ENCODE measurements around the gene CYLD. TPM values are rescaled to one million over a fixed set of nuclear protein-coding genes. Genes with fewer than 3 reads are reported as not detected.

Gene CYLD
- total and polyA plus RNA-seq, 11 donors, result 7.5 to 68.8 (median 38.8) TPM

DNA sequence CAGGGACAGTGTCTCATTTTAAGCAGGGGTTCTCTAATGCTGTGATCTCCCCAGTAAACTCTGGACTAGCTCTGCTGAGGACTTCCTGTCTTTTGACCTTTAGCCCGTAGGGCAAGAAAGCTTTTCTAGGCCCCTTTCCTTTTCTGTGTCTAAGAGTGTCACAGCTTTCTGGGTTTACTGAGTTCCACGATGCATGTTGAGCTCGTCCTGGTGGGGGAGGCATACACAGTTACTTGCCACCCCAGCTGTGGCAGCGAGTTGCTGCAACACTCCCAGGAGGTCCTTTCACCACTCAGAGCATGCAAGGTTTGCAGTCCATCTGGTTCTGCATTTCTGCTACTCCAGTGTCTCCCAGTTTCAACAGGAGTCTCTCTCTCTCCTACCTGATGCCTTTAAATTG, 24.8 kb upstream of the CYLD start:
- DNase-seq (no peak), ATAC-seq (no peak)
- no peak for TF ChIP-seq CTCF (IDR thresholded peaks at IDR 0.05)
- TF ChIP-seq POLR2A (IDR thresholded peaks at IDR 0.05), result no peak
- intact Hi-C loops (cut with DNase I), result no loop called here
- Histone ChIP-seq H3K9me3 (no peaks in the 10 kb centered on the region), H3K27ac (no peak overlapping the region), H3K27me3 (no peaks in the 10 kb centered on the region), H3K4me1 (peaks cover 0 to 37% (median 0%) of the 10 kb centered on the region in 12 donors), H3K36me3 (peaks cover 0 to 30% (median 0%) of the 10 kb centered on the region in 9 donors), H3K4me3 (no peak overlapping the region)
- 75 to 88% (median 82%) methylated on average over 4 of the region's 4 CpGs for WGBS, 4 donors

- H3K36me3 ChIP-seq, result peaks cover 0 to 29% (median 0%) of the 10 kb centered on the region in 9 donors
Observed at GRCh38 chr16:50717494-50717893, 24.4 kb upstream of the CYLD start.

GRCh38 chr16:50718061-50718760, 23.7 kb upstream of the CYLD start:
- H3K27me3 ChIP-seq, result no peaks in the 10 kb centered on the region
- intact Hi-C loops (cut with DNase I), result no loop called here
- peaks cover 0 to 36% (median 0%) of the 10 kb centered on the region in 9 donors for H3K36me3 ChIP-seq
- H3K4me1 ChIP-seq, result peaks cover 0 to 26% (median 0%) of the 10 kb centered on the region in 12 donors
- peak overlapping the region in 1 of 12 donors; percentile 3 for H3K4me3 ChIP-seq
- WGBS, 4 donors, result 74 to 77% (median 75%) methylated on average over 16 of the region's 16 CpGs
- DNase-seq (no peak), ATAC-seq (no peak)
- H3K9me3 ChIP-seq, result no peaks in the 10 kb centered on the region
- TF ChIP-seq CTCF (IDR thresholded peaks at IDR 0.05), result no peak
- TF ChIP-seq POLR2A (IDR thresholded peaks at IDR 0.05), result no peak
- no peak overlapping the region for H3K27ac ChIP-seq

More at GRCh38 chr16:50717494-50717893, 24.4 kb upstream of the CYLD start:
- ATAC-seq, result no peak
- DNase-seq, result no peak
- WGBS, 4 donors, result 89 to 99% (median 96%) methylated on average over 5 of the region's 5 CpGs
- Histone ChIP-seq H3K4me1 (peaks cover 0 to 33% (median 0%) of the 10 kb centered on the region in 12 donors), H3K9me3 (no peaks in the 10 kb centered on the region), H3K27ac (no peak overlapping the region), H3K27me3 (no peaks in the 10 kb centered on the region), H3K4me3 (no peak overlapping the region)
- intact Hi-C loops (cut with DNase I), result no loop called here
- TF ChIP-seq POLR2A (IDR thresholded peaks at IDR 0.05), result no peak
- TF ChIP-seq CTCF (IDR thresholded peaks at IDR 0.05), result no peak

DNA sequence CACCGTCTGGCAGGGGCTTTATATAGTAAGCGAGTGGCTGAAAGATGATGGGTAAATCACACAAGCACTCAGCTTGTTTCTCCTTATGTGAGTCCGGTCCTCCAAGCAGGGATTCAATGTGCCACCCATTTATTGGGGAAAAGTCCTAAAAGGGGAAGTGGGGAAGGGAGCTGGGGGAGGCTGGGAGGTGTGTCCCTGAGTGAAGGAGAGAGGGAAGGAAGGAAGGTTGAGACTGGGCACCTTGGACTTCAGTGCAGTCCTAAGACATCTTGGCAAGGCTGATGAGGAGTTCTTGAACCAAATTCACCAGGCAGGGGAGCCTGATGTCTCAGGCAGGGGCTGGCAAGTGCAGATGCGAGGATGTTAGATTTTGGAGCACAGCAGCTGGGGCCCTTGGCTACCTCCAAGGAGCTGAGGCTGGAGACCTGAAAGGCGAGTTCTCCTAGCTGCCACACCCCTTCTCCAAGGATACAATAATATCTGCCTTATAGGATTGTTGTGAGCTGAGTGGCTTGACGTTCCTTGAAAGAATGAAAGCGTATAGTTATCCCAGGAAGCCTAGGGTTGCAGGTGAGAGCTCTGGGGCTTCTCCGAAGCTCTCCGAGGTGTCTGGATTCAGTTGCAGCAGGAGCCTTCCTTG, 23.0 kb upstream of the CYLD start:
- ATAC-seq (no peak), DNase-seq (no peak)
- Histone ChIP-seq H3K27me3 (no peaks in the 10 kb centered on the region), H3K36me3 (peaks cover 0 to 43% (median 0%) of the 10 kb centered on the region in 9 donors), H3K27ac (no peak overlapping the region), H3K9me3 (peaks cover 0 to under 1% (median 0%) of the 10 kb centered on the region in 12 donors), H3K4me1 (peaks cover 0 to 19% (median 0%) of the 10 kb centered on the region in 12 donors), H3K4me3 (no peak overlapping the region)
- no peak for TF ChIP-seq POLR2A (IDR thresholded peaks at IDR 0.05)
- no peak for TF ChIP-seq CTCF (IDR thresholded peaks at IDR 0.05)
- intact Hi-C loops (cut with DNase I), result no loop called here
- 81 to 86% (median 82%) methylated on average over 9 of the region's 9 CpGs for WGBS, 4 donors

All from heart left ventricle (tissue), 16 donors.